Activated CD4-positive, alpha-beta T cell treated with anti-CD3 and anti-CD28 coated beads, Interleukin-2, amount 10 ng/mL, durations not matched to agents 24 days and 14 days (primary cell): ENCODE data around the gene DNMT1. TPM values are rescaled to one million over a fixed set of nuclear protein-coding genes. Genes with fewer than 3 reads are reported as not detected.
"Not testable (repeated sequence)": the region's sequence is repeated elsewhere in the genome, so short reads cannot be mapped to it uniquely, and the experiment has no call there.

Experiments used
- DNase-seq: peaks from one replicate; pipeline ENCODE4 v3.0.0; 2022
- H3K27ac Mint-ChIP-seq: one replicate; pipeline ENCODE4 v1.8.0; 2022; ENCODE audit warnings: mild to moderate bottlenecking, mixed read lengths
- H3K27me3 Mint-ChIP-seq: one replicate; pipeline ENCODE4 v1.8.0; 2022; ENCODE audit warnings: mixed read lengths
- H3K36me3 Mint-ChIP-seq: one replicate; pipeline ENCODE4 v1.8.0; 2022; ENCODE audit warnings: low read depth, mild to moderate bottlenecking, mixed read lengths
- H3K4me1 Mint-ChIP-seq: one replicate; pipeline ENCODE4 v1.8.0; 2021; ENCODE audit warnings: mixed read lengths
- H3K4me3 Mint-ChIP-seq: one replicate; pipeline ENCODE4 v1.8.0; 2022; ENCODE audit warnings: mild to moderate bottlenecking, moderate library complexity, mixed read lengths
- H3K9me3 Mint-ChIP-seq: one replicate; pipeline ENCODE4 v1.8.0; 2021; ENCODE audit warnings: mixed read lengths
- intact Hi-C: fragments of 100-400 bp; cut with micrococcal nuclease; formaldehyde crosslinking; loops from one replicate; pipeline ENCODE4 v1.15.1; 2023
- total RNA-seq: library from RNA; stranded (reverse); gene quantifications from 2 replicates; pipeline ENCODE4 v1.2.3, GENCODE V29; 2022

DNMT1 gene
- total RNA-seq, 1 donor from 2014 or later: 414 TPM

GRCh38 chr19:10189616-10190015, 5.1 kb downstream of the DNMT1 start:
- peaks cover 36% of the 10 kb centered on the region for H3K4me1 Mint-ChIP-seq

GRCh38 chr19:10187315-10187714, 7.4 kb downstream of the DNMT1 start:
- Mint-ChIP-seq H3K9me3 (no peaks in the 10 kb centered on the region), H3K27ac (no peak overlapping the region), H3K27me3 (no peaks in the 10 kb centered on the region), H3K4me1 (peaks cover 30% of the 10 kb centered on the region), H3K4me3 (no peak overlapping the region), H3K36me3 (peaks cover 40% of the 10 kb centered on the region)
- intact Hi-C loops: no loop called here
- no peak for DNase-seq

More at GRCh38 chr19:10189616-10190015, 5.1 kb downstream of the DNMT1 start:
- intact Hi-C loops: loop anchor here (10.0 kb wide), 2 partner anchors 145 to 465 kb away; partner anchors contain the start of genes ICAM3, ILF3 and RAVER1
- Mint-ChIP-seq H3K36me3 (peaks cover 46% of the 10 kb centered on the region), H3K9me3 (no peaks in the 10 kb centered on the region), H3K27me3 (no peaks in the 10 kb centered on the region), H3K27ac (peak overlapping the region; percentile 79), H3K4me3 (peak overlapping the region; percentile 41)
- no peak for DNase-seq

- DNase-seq: no peak
- H3K9me3 Mint-ChIP-seq: no peaks in the 10 kb centered on the region
- H3K36me3 Mint-ChIP-seq: peaks cover 43% of the 10 kb centered on the region
- no peak overlapping the region for H3K4me3 Mint-ChIP-seq
- no peaks in the 10 kb centered on the region for H3K27me3 Mint-ChIP-seq
- intact Hi-C loops: no loop called here
- no peak overlapping the region for H3K27ac Mint-ChIP-seq
- peaks cover 19% of the 10 kb centered on the region for H3K4me1 Mint-ChIP-seq
Observed at GRCh38 chr19:10184636-10185035, 10.1 kb downstream of the DNMT1 start.

GRCh38 chr19:10183926-10184325, 10.8 kb downstream of the DNMT1 start:
- peaks cover 17% of the 10 kb centered on the region for H3K4me1 Mint-ChIP-seq
- H3K36me3 Mint-ChIP-seq: peaks cover 46% of the 10 kb centered on the region
- H3K9me3 Mint-ChIP-seq: no peaks in the 10 kb centered on the region
- no peak for DNase-seq
- H3K27me3 Mint-ChIP-seq: no peaks in the 10 kb centered on the region
- intact Hi-C loops: no loop called here
- H3K27ac Mint-ChIP-seq: peak overlapping the region; percentile 44
- no peak overlapping the region for H3K4me3 Mint-ChIP-seq

GRCh38 chr19:10182847-10183246, 11.9 kb downstream of the DNMT1 start:
- intact Hi-C loops: no loop called here
- peaks cover 42% of the 10 kb centered on the region for H3K36me3 Mint-ChIP-seq
- H3K27me3 Mint-ChIP-seq: no peaks in the 10 kb centered on the region
- no peak for DNase-seq
- no peak overlapping the region for H3K27ac Mint-ChIP-seq
- H3K4me1 Mint-ChIP-seq: peaks cover 12% of the 10 kb centered on the region
- no peaks in the 10 kb centered on the region for H3K9me3 Mint-ChIP-seq
- H3K4me3 Mint-ChIP-seq: no peak overlapping the region

- intact Hi-C loops: no loop called here
- H3K36me3 Mint-ChIP-seq: peaks cover 46% of the 10 kb centered on the region
Observed at GRCh38 chr19:10182076-10182475, 12.7 kb downstream of the DNMT1 start.

GRCh38 chr19:10180459-10180858, 14.3 kb downstream of the DNMT1 start:
- no peak overlapping the region for H3K4me3 Mint-ChIP-seq
- H3K27me3 Mint-ChIP-seq: no peaks in the 10 kb centered on the region
- H3K4me1 Mint-ChIP-seq: peaks cover 8% of the 10 kb centered on the region
- intact Hi-C loops: no loop called here
- no peak for DNase-seq
- peaks cover 48% of the 10 kb centered on the region for H3K36me3 Mint-ChIP-seq
- H3K27ac Mint-ChIP-seq: no peak overlapping the region
- no peaks in the 10 kb centered on the region for H3K9me3 Mint-ChIP-seq

More at GRCh38 chr19:10182076-10182475, 12.7 kb downstream of the DNMT1 start:
- no peak overlapping the region for H3K4me3 Mint-ChIP-seq
- DNase-seq: no peak
- H3K9me3 Mint-ChIP-seq: no peaks in the 10 kb centered on the region
- H3K27ac Mint-ChIP-seq: no peak overlapping the region
- peaks cover 11% of the 10 kb centered on the region for H3K4me1 Mint-ChIP-seq
- no peaks in the 10 kb centered on the region for H3K27me3 Mint-ChIP-seq

- H3K4me1 Mint-ChIP-seq, H3K9me3 Mint-ChIP-seq, intact Hi-C loops, H3K27me3 Mint-ChIP-seq, H3K27ac Mint-ChIP-seq, H3K4me3 Mint-ChIP-seq, DNase-seq: not testable (repeated sequence)
- peaks cover 51% of the 10 kb centered on the region for H3K36me3 Mint-ChIP-seq
Observed at GRCh38 chr19:10180024-10180423, 14.7 kb downstream of the DNMT1 start.

- no peak for DNase-seq
- Mint-ChIP-seq H3K36me3 (peaks cover 65% of the 10 kb centered on the region), H3K9me3 (no peaks in the 10 kb centered on the region), H3K27ac (peak overlapping the region; percentile 1), H3K27me3 (no peaks in the 10 kb centered on the region), H3K4me1 (peaks cover 7% of the 10 kb centered on the region), H3K4me3 (no peak overlapping the region)
- intact Hi-C loops: no loop called here
Observed at GRCh38 chr19:10173527-10173926, 21.2 kb downstream of the DNMT1 start.

GRCh38 chr19:10168386-10168948, 26.3 kb downstream of the DNMT1 start:
- H3K27me3 Mint-ChIP-seq: no peaks in the 10 kb centered on the region
- H3K36me3 Mint-ChIP-seq: peaks cover 59% of the 10 kb centered on the region
- no peak for DNase-seq
- H3K4me1 Mint-ChIP-seq: peaks cover 8% of the 10 kb centered on the region
- H3K27ac Mint-ChIP-seq: peak overlapping the region; percentile 66
- no peaks in the 10 kb centered on the region for H3K9me3 Mint-ChIP-seq
- no peak overlapping the region for H3K4me3 Mint-ChIP-seq
- intact Hi-C loops: no loop called here

- DNase-seq: no peak
- Mint-ChIP-seq H3K9me3 (no peaks in the 10 kb centered on the region), H3K27me3 (no peaks in the 10 kb centered on the region), H3K36me3 (peaks cover 59% of the 10 kb centered on the region), H3K27ac (no peak overlapping the region), H3K4me3 (no peak overlapping the region), H3K4me1 (peaks cover 8% of the 10 kb centered on the region)
- intact Hi-C loops: no loop called here
Observed at GRCh38 chr19:10167459-10167858, 27.3 kb downstream of the DNMT1 start.

- intact Hi-C loops, DNase-seq, H3K4me3 Mint-ChIP-seq, H3K27ac Mint-ChIP-seq, H3K4me1 Mint-ChIP-seq, H3K9me3 Mint-ChIP-seq, H3K27me3 Mint-ChIP-seq: not testable (repeated sequence)
- peaks cover 61% of the 10 kb centered on the region for H3K36me3 Mint-ChIP-seq
Observed at GRCh38 chr19:10166501-10166900, 28.3 kb downstream of the DNMT1 start.

GRCh38 chr19:10166046-10166445, 28.7 kb downstream of the DNMT1 start:
- Mint-ChIP-seq H3K27ac (no peak overlapping the region), H3K4me1 (peaks cover 8% of the 10 kb centered on the region), H3K4me3 (no peak overlapping the region), H3K9me3 (no peaks in the 10 kb centered on the region), H3K27me3 (no peaks in the 10 kb centered on the region), H3K36me3 (peaks cover 59% of the 10 kb centered on the region)
- DNase-seq: no peak
- intact Hi-C loops: no loop called here

- Mint-ChIP-seq H3K4me1 (peaks cover 5% of the 10 kb centered on the region), H3K9me3 (no peaks in the 10 kb centered on the region), H3K36me3 (peaks cover 66% of the 10 kb centered on the region), H3K27me3 (no peaks in the 10 kb centered on the region), H3K27ac (no peak overlapping the region), H3K4me3 (no peak overlapping the region)
- intact Hi-C loops: loop anchor here (5.0 kb wide), 1 partner anchor 89 kb away; the partner anchor contains the start of gene MRPL4
- DNase-seq: no peak
Observed at GRCh38 chr19:10163536-10163935, 31.2 kb downstream of the DNMT1 start.

- H3K9me3 Mint-ChIP-seq: no peaks in the 10 kb centered on the region
- H3K36me3 Mint-ChIP-seq: peaks cover 75% of the 10 kb centered on the region
- no peak overlapping the region for H3K27ac Mint-ChIP-seq
- H3K4me3 Mint-ChIP-seq: no peak overlapping the region
- no peak for DNase-seq
- no peaks in the 10 kb centered on the region for H3K27me3 Mint-ChIP-seq
- intact Hi-C loops: loop anchor here (5.0 kb wide), 1 partner anchor 93 kb away; the partner anchor contains the start of gene MRPL4
- peaks cover 2% of the 10 kb centered on the region for H3K4me1 Mint-ChIP-seq
Observed at GRCh38 chr19:10159610-10160009, 35.1 kb downstream of the DNMT1 start.
